Keratinocyte (primary cell): ENCODE data around the gene BID.

ENCODE experiments used
- EZH2 ChIP-seq: IDR thresholded peaks from one replicate; pipeline ENCODE4 v1.6.1; 2012; ENCODE audit warnings: inconsistent platforms, mild to moderate bottlenecking, low read length, moderate library complexity
- TF ChIP-seq, protein P1 (sequence below), 3 experiments: IDR thresholded peaks in 1 of 3; conservative IDR thresholded peaks in 1 of 3; optimal IDR thresholded peaks in 1 of 3; 2 replicates in 2 of 3; 3 replicates in 1 of 3; pipeline versions ENCODE3 to v1.5.1; 2011; ENCODE audit warnings: low read length in 3 of 3, mild to moderate bottlenecking in 3 of 3, moderate library complexity in 2 of 3, control low read depth in 1 of 3, inconsistent platforms in 1 of 3; ENCODE audit not compliant: insufficient read depth in 2 of 3; ENCODE audit errors: extremely low read depth in 1 of 3

GRCh38 chr22:17808693-17809403, 34.6 kb upstream of the BID start:
- no peak for TF ChIP-seq EZH2
- TF ChIP-seq, protein P1, sequence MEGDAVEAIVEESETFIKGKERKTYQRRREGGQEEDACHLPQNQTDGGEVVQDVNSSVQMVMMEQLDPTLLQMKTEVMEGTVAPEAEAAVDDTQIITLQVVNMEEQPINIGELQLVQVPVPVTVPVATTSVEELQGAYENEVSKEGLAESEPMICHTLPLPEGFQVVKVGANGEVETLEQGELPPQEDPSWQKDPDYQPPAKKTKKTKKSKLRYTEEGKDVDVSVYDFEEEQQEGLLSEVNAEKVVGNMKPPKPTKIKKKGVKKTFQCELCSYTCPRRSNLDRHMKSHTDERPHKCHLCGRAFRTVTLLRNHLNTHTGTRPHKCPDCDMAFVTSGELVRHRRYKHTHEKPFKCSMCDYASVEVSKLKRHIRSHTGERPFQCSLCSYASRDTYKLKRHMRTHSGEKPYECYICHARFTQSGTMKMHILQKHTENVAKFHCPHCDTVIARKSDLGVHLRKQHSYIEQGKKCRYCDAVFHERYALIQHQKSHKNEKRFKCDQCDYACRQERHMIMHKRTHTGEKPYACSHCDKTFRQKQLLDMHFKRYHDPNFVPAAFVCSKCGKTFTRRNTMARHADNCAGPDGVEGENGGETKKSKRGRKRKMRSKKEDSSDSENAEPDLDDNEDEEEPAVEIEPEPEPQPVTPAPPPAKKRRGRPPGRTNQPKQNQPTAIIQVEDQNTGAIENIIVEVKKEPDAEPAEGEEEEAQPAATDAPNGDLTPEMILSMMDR (optimal IDR thresholded peaks at IDR 0.05 in 1 of 3, IDR thresholded peaks at IDR 0.05 in 1 of 3, conservative IDR thresholded peaks at IDR 0.05 in 1 of 3; ENCODE audit: extremely low read depth in 1 of 3, insufficient read depth in 2 of 3, low read length in 3 of 3) = no peak
